Activated naive CD4-positive, alpha-beta T cell treated with anti-CD3 and anti-CD28 coated beads, Interleukin-2, amount 10 ng/mL, durations not matched to agents 7 days and 5 days (primary cell): ENCODE measurements around the gene TLCD3B.

Experiments
- CTCF ChIA-PET: fragments of 350-600 bp; sonication (Branson Sonifier 250); formaldehyde crosslinking; loops from one replicate; lab custom pipeline; 2021; ENCODE audit warnings: antibody characterized with exemption; lab: Charles Lee
- DNase-seq: peaks from one replicate; pipeline ENCODE4 v3.0.0-alpha.2; 2020
- H3K27ac Mint-ChIP-seq: one replicate; pipeline ENCODE4 v1.8.0; 2021; ENCODE audit warnings: mild to moderate bottlenecking, moderate library complexity, mixed read lengths
- H3K27me3 Mint-ChIP-seq: one replicate; pipeline ENCODE4 v1.8.0; 2021; ENCODE audit warnings: mild to moderate bottlenecking, mixed read lengths
- H3K36me3 Mint-ChIP-seq: one replicate; pipeline ENCODE4 v1.8.0; 2021; ENCODE audit warnings: mixed read lengths
- H3K4me1 Mint-ChIP-seq: one replicate; pipeline ENCODE4 v1.8.0; 2021; ENCODE audit warnings: mixed read lengths
- H3K4me3 Mint-ChIP-seq: one replicate; pipeline ENCODE4 v1.8.0; 2021; ENCODE audit warnings: mild to moderate bottlenecking, moderate library complexity, mixed read lengths
- H3K9me3 Mint-ChIP-seq: one replicate; pipeline ENCODE4 v1.8.0; 2021; ENCODE audit warnings: mixed read lengths

TLCD3B gene

DNA sequence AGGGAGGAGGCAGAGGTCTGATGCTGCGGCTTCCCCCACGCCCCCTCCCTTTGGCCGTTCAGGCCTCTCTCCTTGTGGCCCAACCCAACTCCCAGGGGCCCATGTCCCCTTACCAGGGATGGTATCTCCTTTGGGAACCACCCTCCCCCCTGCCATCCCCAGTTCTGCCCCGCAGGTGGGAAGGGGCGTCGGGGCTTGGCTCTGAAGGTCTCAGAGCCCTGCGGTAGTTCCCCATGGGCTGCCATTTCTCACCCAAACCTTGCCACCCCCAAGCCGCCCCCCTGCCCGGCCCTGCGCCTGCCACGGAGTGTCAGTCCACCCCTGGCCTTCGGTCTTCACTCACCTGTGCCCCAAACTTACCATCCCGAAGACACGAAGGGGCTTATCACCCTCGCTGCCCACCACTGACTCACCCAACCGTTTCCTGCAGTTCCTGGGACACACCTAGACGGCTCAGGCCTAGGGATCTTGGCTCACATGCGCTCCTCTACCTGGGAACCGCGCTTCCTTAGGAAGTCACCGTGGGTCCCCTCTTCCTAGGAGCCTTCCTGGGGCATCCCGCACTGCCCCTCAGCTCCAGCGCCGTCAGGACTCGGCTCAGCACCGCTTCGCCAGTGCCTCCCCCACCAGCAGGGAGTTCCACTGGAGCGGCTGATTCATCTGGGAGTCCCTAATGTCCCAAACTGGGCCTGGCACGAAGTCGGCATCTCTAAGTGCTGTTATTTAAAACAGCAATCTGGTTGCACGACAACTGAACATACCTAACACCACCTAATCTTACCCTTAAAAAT is 19.2 kb downstream of the TLCD3B start:
- Mint-ChIP-seq H3K27ac (no peak overlapping the region), H3K4me3 (peak overlapping the region; percentile 62), H3K9me3 (no peaks in the 10 kb centered on the region), H3K27me3 (peaks cover 85% of the 10 kb centered on the region), H3K4me1 (peaks cover 11% of the 10 kb centered on the region), H3K36me3 (no peaks in the 10 kb centered on the region)
- CTCF ChIA-PET = no interaction called here
- DNase-seq = no peak

DNA sequence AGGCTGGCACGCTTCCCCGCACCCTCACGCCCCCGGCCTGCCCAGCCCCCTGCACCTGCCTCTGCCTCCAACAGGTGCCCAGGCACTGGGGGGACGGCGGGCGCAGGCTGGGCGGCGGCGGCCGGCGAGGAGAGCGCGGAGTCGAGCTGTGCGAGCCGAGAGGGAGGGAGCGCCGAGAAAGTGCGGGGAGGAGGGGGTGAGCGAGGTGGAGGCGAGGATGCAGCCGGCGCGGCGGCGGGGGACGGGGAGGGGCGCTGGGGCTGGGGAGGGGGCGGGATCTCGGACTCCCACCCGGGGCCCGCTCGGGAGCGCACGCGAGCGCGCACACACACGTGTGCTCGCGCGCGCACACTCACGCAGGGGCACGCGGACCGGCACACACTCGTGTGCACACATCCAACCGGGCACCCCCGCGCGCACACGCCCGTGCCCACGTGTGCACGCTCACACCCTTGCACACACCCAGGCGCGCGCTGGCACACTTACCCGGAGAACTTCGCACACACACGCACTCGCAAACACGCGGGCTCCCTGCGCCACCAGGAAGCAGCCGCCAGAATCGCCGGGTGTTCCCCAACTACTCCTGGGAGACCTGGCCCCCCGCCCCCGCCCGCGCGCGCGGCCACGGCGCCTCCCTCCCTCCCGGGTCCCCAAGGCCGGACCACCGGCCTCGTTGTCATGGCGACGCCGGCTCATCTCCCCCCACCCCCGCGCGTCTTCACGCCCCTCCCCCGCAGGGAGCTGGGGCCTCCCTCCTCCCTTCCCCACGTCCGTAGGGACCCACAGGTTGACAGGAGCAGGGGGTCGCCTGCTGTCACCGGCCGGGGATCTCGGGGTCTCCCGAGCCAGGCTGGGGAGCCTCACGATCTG is 20.0 kb downstream of the TLCD3B start, which contains the start of gene DOC2A:
DOC2A (minus strand) TSS at position 184 of the 870 bp plus-strand sequence. CDS start 805 bp downstream, outside the sequence.
- Mint-ChIP-seq H3K4me3 (peak within 1 kb of the TSS; percentile 71), H3K4me1 (peaks cover 11% of the 10 kb centered on the region), H3K27ac (no peak within 1 kb of the TSS), H3K9me3 (no peaks in the 10 kb centered on the region), H3K36me3 (no peaks in the 10 kb centered on the region), H3K27me3 (peaks cover 78% of the 10 kb centered on the region)
- DNase-seq = peak; percentile 66
- CTCF ChIA-PET = no interaction called here

DNA sequence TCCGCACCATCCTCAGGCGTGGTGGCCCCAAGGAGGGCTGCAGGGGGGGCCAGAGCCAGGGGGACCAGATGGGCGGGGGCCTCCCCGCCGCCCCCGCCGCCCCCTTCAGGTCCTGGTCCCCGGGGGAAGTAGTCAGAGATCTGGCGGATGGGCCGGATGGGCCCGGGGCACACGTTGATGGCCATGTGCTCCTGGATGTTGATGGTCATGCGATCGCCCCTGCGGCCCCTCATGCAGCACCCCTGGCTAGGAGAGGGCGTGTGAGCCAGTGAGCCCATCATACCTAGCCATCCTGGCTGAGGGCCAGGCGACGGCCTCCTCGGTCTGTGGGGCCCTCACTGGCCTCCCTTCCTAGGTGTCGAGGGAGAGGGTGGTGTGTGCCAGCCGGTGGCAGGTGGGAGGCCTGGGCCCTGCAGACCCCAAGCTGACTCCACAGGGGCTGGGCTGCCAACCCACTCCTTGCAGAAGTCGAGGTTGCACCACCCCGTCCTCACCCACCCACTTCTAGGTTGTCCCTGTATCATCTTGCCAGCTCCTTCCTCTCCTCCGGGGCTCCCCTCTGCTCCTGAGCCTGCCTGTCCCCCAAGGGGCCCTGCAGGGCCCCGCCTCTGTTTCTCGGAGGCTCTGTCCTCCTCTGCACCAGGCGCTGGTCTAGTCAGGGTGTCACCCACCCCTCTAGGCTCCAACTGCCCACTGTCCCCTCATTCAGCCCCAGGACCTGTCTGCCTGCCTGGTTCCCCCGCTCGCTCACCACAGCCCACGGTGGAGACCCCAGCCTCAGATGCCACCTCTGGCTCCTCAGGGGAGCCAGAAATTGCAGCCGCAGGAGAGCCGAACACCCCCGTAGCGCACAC is 20.9 kb downstream of the TLCD3B start:
- CTCF ChIA-PET = no interaction called here
- no peak overlapping the region for H3K27ac Mint-ChIP-seq
- peaks cover 11% of the 10 kb centered on the region for H3K4me1 Mint-ChIP-seq
- DNase-seq = no peak
- H3K4me3 Mint-ChIP-seq = peak overlapping the region; percentile 71
- H3K36me3 Mint-ChIP-seq = no peaks in the 10 kb centered on the region
- H3K27me3 Mint-ChIP-seq = peaks cover 74% of the 10 kb centered on the region
- H3K9me3 Mint-ChIP-seq = no peaks in the 10 kb centered on the region

DNA sequence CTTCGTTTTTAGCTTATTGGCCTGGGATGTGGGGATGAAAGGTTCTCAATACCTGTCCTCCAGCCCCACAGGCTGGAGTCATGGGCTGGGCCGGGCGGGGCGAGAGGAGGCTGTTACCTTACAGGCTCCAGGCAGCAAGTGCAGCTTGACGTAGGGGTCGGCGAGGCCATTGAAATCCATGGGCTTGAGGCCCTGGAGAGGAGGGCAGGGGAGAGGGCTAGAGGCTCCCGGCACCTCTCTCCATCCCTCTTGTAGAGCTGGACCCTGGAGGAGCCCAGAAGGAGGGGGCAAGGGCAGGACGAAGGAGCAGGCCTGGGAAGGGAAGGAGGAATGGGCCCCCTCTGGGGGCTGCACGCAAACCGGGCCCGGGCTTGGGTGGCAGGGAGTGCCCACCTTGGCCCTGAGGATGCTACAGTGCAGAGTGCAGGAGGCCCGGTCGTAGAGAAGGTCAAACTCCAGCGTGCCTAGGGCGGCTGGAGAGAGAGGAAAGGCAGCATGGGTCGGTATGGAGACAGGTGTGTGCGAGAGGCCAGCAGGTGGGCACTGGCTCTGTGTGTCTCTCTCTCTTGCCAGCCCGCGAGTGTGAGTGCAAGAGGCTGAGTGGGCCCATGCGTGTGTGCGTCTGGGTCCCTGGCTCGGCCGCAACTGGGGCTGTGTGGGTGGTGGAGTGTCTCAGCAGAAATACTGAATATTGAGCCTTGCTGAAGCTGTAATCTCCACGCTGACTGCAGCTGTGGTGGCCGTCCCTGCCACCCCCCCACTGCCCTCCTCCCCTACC is 21.8 kb downstream of the TLCD3B start:
- no peaks in the 10 kb centered on the region for H3K9me3 Mint-ChIP-seq
- peaks cover 68% of the 10 kb centered on the region for H3K27me3 Mint-ChIP-seq
- H3K27ac Mint-ChIP-seq = no peak overlapping the region
- H3K4me3 Mint-ChIP-seq = peak overlapping the region; percentile 38
- no peak for DNase-seq
- H3K4me1 Mint-ChIP-seq = peaks cover 11% of the 10 kb centered on the region
- CTCF ChIA-PET = interaction anchor here (0.8 to 1.9 kb wide), 2 partner anchors 11 to 23 kb away, joined by 3 to 8 read pairs; no protein-coding TSS in a partner anchor
- no peaks in the 10 kb centered on the region for H3K36me3 Mint-ChIP-seq

DNA sequence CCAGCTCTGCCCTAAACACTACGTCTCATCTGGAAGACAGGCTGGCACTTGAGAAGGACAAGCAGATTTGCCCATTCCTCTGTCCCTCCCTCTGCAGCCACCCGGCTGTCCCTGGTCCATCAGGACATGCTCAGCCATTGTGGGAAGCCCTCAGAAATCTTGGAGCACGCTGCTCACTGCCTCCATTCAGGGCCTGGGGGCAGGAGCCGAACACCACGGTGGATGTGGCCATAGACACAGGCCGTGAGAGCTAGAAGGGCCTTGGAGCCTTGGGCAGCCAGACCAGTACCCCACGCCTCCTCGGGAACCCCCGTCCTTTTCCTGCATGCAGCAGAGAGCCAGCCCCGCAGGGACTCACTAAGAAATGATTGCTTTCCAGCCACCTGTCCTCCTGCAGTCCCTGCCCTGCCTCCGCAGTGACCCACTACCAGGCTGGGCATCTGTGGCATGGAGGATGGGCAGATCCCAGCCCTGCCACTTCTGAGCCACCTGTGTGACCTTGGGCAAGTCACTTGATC is 23.6 kb downstream of the TLCD3B start:
- no peaks in the 10 kb centered on the region for H3K9me3 Mint-ChIP-seq
- no peak overlapping the region for H3K27ac Mint-ChIP-seq
- H3K36me3 Mint-ChIP-seq = peaks cover 6% of the 10 kb centered on the region
- DNase-seq = no peak
- peaks cover 11% of the 10 kb centered on the region for H3K4me1 Mint-ChIP-seq
- peaks cover 50% of the 10 kb centered on the region for H3K27me3 Mint-ChIP-seq
- CTCF ChIA-PET = interaction anchor here (1.1 kb wide), 1 partner anchor 159 kb away, joined by 3 read pairs; no protein-coding TSS in a partner anchor
- no peak overlapping the region for H3K4me3 Mint-ChIP-seq

DNA sequence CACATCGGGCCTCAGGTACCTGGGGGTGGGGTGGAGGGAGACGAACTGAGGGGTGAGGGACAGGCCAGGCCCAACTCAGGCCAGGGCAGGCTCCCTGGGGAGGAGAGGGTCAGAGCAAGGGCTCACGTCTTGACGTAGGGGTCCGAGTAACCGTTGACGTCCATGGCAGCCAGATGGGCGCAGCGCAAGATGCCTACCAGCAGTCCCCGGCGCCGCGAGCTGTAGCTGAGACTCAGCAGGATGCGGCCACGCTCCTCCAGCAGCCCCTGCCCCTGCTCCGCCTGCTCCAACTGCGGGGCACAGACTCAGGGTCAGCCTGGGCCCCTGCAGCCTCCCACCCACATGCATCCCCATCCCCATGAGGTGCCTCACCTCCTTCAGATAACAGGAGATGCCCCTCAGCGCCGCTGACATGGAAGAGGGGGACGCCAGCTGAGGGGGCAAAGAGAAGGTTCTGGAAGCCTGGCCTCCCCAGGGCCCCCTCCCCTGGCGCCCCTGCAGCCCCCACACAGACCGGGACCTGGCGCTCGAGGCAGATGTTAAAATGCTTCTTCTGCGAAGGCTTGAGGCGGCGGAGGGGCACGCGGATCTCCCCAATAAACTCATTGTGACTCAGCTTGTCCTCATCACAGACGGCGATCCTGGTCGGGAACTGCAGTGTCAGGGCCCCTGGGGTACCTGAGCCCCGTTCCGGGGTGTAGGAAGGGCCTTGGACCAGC is 24.3 kb downstream of the TLCD3B start:
- peaks cover 43% of the 10 kb centered on the region for H3K27me3 Mint-ChIP-seq
- H3K27ac Mint-ChIP-seq = no peak overlapping the region
- CTCF ChIA-PET = interaction anchor here (1.1 to 2.3 kb wide), 2 partner anchors 12 to 159 kb away, joined by 3 to 9 read pairs; no protein-coding TSS in a partner anchor
- no peak for DNase-seq
- H3K4me3 Mint-ChIP-seq = no peak overlapping the region
- peaks cover 7% of the 10 kb centered on the region for H3K4me1 Mint-ChIP-seq
- peaks cover 11% of the 10 kb centered on the region for H3K36me3 Mint-ChIP-seq
- no peaks in the 10 kb centered on the region for H3K9me3 Mint-ChIP-seq

DNA sequence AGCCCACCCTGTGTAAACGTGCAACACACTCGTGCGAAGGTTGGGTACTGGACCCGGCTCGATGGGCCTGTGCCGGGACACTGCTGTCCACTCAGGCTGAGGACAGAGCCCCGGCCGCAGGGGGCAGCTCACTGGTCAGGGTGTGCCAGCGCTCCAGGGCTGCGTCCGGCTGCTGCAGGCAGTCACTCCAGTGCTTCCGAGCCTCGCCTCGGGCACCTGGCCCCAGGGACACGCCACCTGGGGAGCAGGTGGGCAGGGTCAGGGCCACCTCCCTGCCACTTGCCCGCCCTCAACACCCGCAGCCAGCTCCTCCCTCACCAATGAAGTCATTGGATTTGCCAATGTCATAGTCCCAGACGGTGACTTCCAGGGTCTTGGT is 25.0 kb downstream of the TLCD3B start:
- DNase-seq = no peak
- H3K9me3 Mint-ChIP-seq = no peaks in the 10 kb centered on the region
- H3K27ac Mint-ChIP-seq = no peak overlapping the region
- peaks cover 12% of the 10 kb centered on the region for H3K36me3 Mint-ChIP-seq
- H3K4me1 Mint-ChIP-seq = peaks cover 6% of the 10 kb centered on the region
- no peak overlapping the region for H3K4me3 Mint-ChIP-seq
- peaks cover 36% of the 10 kb centered on the region for H3K27me3 Mint-ChIP-seq
- CTCF ChIA-PET = interaction anchor here (0.7 to 2.3 kb wide), 7 partner anchors 12 to 158 kb away, joined by 3 to 9 read pairs (median 3); partner anchors contain the start of gene KCTD13

DNA sequence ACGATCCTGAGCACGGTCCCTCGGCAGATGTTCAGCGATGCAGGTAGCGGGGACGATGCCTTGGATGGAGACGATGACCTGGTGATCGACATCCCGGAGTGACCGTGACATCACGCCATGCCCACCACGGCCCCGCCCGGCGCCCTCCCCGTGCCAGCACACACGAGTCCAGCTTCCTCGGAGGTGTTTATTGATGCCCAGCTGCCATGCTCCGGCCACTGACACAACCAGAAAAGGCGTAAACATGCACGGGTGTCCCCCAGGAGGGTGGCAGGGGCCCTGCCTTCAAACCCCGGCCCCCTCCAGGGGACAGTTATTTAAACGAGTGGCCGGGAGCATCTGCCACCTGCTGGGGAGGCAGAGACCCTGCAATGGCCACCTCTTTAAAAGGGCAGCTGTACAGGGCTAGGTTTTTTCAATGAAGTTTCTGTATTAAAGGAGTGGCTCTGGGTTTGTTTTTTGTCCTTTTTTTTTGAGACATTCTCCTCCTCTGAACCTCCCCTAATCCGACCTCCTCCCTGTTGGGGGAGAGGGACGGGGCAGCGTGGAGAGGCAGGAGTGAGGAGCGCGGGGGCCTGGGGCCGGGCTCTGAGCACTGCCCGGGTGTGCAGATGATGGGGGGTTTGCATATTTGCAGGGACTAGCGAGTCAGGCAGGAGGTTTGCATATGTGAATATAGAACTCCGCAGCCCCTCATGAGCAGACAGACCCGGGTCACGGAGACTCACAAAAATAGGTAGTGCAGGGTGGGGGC is 25.6 kb downstream of the TLCD3B start:
- Mint-ChIP-seq H3K27ac (peak overlapping the region; percentile 11), H3K4me3 (no peak overlapping the region), H3K9me3 (no peaks in the 10 kb centered on the region), H3K27me3 (peaks cover 30% of the 10 kb centered on the region), H3K36me3 (peaks cover 12% of the 10 kb centered on the region), H3K4me1 (peaks cover 5% of the 10 kb centered on the region)
- peak; percentile 60 for DNase-seq
- CTCF ChIA-PET = interaction anchor here (0.7 to 2.3 kb wide), 9 partner anchors 10 to 305 kb away, joined by 3 to 14 read pairs (median 3); partner anchors contain the start of genes INO80E and KCTD13

DNA sequence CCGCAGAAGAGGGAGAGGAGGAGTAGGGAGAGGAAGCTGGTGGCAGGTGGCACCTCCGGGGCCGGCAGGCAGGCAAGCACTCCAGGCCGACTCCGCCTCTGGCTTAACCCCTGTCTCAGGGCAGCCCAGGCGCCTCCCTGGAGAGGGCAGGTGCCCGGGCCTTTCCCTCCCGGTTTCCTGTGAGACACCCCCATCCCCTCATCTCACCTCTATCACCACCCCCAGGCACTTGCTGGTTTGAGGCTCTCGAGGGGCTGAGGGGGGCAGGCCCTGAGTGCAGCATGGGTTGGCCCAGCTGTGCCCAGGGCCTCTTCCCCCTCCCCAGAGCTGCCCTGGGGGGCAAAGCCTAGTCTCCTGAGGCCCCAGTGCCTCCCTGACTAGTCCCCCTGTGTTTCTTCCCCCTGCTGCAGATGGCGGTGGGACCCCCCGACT is 26.2 kb downstream of the TLCD3B start:
- no peaks in the 10 kb centered on the region for H3K9me3 Mint-ChIP-seq
- H3K4me1 Mint-ChIP-seq = no peaks in the 10 kb centered on the region
- no peak for DNase-seq
- no peak overlapping the region for H3K4me3 Mint-ChIP-seq
- peaks cover 23% of the 10 kb centered on the region for H3K27me3 Mint-ChIP-seq
- CTCF ChIA-PET = interaction anchor here (1.1 to 2.3 kb wide), 6 partner anchors 9 to 305 kb away, joined by 3 to 14 read pairs (median 4); partner anchors contain the start of genes INO80E and KCTD13
- no peak overlapping the region for H3K27ac Mint-ChIP-seq
- peaks cover 12% of the 10 kb centered on the region for H3K36me3 Mint-ChIP-seq

DNA sequence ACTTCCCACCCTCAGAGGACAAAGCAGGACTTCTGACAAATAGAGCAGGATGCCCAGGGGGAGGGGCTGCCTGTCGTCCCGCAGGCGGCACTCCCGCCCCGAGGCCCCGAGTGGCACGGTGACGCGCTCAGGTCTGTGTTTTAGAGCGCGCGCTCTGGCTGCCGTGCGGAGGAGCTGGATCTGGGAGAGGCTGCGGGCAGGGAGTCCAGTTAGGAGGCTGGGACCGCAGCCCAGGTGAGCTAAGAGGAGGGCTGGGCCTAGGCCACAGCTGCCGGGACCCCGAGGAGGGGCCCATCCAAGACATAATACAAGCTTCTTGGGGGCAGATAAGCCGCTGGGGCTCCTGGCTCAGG is 26.7 kb downstream of the TLCD3B start:
- Mint-ChIP-seq H3K36me3 (peaks cover 12% of the 10 kb centered on the region), H3K27ac (peak overlapping the region; percentile 45), H3K9me3 (no peaks in the 10 kb centered on the region), H3K27me3 (peaks cover 19% of the 10 kb centered on the region), H3K4me1 (no peaks in the 10 kb centered on the region), H3K4me3 (no peak overlapping the region)
- no peak for DNase-seq
- CTCF ChIA-PET = interaction anchor here (1.4 to 2.3 kb wide), 3 partner anchors 8 to 304 kb away, joined by 3 to 14 read pairs (median 9); partner anchors contain the start of gene INO80E

DNA sequence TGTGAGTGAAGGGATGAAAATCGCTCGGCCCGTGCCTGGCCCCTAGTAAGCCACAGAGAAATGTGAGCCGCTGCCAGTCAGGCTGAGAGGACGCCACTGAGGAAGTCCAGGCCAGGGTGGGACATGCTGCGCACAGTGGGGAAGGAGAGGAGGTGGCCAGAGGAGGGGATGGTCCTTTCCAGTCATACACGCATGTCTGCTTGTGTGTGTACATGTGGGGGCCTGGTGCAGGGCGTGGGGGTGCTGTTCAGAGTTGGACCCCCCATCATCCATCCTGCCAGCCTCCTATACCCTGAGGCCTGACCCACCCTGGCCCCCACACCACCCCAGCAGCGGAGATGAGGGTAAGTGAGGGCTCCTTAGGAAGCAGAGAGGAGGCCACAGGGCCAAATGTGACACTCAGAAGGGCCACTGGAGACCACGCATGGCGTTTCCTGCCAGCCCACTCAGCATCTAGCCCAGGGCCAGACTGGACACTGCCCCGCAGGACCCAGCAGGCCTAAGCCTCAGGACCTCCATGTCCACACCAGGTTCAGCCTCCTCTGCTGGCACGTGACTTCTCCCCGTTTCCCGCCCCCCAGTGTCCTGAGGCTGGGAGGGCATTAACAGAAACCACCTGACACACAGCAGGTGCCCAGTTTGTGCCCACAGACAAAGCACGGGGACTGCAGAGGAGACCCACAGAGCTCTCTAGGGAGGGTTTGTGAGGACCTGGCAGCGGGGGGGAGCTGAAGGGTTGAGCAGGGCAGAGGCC is 27.2 kb downstream of the TLCD3B start:
- Mint-ChIP-seq H3K27me3 (peaks cover 14% of the 10 kb centered on the region), H3K4me1 (no peaks in the 10 kb centered on the region), H3K27ac (peak overlapping the region; percentile 45), H3K9me3 (no peaks in the 10 kb centered on the region), H3K36me3 (peaks cover 15% of the 10 kb centered on the region), H3K4me3 (no peak overlapping the region)
- CTCF ChIA-PET = interaction anchor here (1.4 to 2.3 kb wide), 3 partner anchors 8 to 304 kb away, joined by 3 to 14 read pairs (median 9); partner anchors contain the start of gene INO80E
- no peak for DNase-seq
